ENCODE data around the gene MIS12. TPM values are rescaled to one million over a fixed set of nuclear protein-coding genes. Genes with fewer than 3 reads are reported as not detected.

MIS12 gene
- total and polyA plus RNA-seq, 8 donors = 4.9 to 12.0 (median 8.5) TPM

DNA sequence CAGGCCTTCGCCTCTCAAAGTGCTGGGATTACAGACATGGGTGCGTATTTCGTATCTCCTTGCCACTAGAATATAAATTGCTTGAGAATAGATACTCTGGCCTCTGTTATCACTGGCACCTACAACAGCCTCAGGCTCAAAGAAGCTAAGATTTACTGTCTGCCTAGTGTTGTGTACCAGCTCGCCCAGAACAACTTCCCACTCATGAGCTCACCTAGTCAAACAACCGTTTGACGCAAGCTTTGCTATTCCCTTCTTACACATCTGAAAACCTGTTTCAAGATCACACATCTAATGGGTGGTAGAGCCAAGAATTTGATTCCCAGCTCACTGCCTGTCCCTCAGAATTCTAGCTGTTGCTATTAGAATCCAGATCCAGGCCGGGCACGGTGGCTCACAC lies 24.4 kb downstream of the MIS12 start:
- Histone ChIP-seq H3K9me3 (no peaks in the 10 kb centered on the region), H3K4me3 (no peak overlapping the region), H3K27me3 (no peaks in the 10 kb centered on the region), H3K27ac (no peak overlapping the region), H3K4me1 (no peaks in the 10 kb centered on the region), H3K36me3 (no peaks in the 10 kb centered on the region)
- TF ChIP-seq, protein P1, sequence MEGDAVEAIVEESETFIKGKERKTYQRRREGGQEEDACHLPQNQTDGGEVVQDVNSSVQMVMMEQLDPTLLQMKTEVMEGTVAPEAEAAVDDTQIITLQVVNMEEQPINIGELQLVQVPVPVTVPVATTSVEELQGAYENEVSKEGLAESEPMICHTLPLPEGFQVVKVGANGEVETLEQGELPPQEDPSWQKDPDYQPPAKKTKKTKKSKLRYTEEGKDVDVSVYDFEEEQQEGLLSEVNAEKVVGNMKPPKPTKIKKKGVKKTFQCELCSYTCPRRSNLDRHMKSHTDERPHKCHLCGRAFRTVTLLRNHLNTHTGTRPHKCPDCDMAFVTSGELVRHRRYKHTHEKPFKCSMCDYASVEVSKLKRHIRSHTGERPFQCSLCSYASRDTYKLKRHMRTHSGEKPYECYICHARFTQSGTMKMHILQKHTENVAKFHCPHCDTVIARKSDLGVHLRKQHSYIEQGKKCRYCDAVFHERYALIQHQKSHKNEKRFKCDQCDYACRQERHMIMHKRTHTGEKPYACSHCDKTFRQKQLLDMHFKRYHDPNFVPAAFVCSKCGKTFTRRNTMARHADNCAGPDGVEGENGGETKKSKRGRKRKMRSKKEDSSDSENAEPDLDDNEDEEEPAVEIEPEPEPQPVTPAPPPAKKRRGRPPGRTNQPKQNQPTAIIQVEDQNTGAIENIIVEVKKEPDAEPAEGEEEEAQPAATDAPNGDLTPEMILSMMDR (IDR thresholded peaks at IDR 0.05) = no peak
- WGBS, 2 donors = 70 to 77% methylated on average over 8 of the region's 8 CpGs
- FAIRE-seq (no peak), ATAC-seq (no peak), DNase-seq (no peak)
- intact Hi-C loops (cut with DNase I) = no loop called here

DNA sequence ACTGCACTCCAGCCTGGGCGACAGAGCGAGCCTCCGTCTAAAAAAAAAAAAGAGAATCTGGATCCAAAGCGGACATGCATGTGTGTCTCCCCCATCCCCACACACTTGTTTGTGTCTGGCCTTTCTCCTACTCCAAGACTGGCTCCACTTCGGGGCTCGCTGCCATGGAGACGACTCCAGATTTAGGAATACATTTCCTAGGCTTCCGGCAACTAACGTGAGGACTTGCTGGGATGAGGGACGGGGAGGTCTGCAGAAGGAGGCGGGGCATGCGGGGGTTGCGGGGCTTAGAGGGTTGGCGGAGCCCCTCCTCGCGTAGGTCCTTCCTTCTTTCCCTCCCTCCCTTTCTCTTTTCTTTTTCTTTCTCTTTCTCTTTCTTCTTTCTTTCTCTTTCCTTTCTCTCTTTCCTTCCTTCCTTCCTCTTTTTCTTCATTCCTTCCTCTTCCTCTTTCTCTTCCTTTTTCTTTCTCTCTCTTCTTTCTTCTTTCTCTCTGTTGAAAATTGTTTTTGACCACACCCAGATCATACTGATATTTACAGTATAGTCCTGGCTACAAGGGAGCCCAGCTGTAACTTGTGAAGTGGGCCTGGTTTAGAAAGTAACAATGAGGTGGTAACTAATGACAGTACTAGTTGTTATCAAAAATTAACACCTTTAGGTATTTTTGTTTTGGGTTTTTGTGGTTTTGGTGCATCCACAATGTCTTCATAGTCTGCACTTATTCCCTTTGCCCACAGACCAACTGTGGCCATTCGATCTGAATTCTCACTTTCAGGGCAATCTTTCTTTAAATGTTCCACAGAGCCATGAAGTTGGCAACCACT lies 25.2 kb downstream of the MIS12 start:
- WGBS, 2 donors = 52 to 54% methylated on average over 17 of the region's 17 CpGs
- TF ChIP-seq, protein P1 (IDR thresholded peaks at IDR 0.05) = no peak
- Histone ChIP-seq H3K4me3 (no peak overlapping the region), H3K9me3 (no peaks in the 10 kb centered on the region), H3K27me3 (no peaks in the 10 kb centered on the region), H3K36me3 (no peaks in the 10 kb centered on the region), H3K27ac (no peak overlapping the region), H3K4me1 (no peaks in the 10 kb centered on the region)
- ATAC-seq = no peak
- no peak for FAIRE-seq
- intact Hi-C loops (cut with DNase I) = no loop called here
- no peak for DNase-seq

DNA sequence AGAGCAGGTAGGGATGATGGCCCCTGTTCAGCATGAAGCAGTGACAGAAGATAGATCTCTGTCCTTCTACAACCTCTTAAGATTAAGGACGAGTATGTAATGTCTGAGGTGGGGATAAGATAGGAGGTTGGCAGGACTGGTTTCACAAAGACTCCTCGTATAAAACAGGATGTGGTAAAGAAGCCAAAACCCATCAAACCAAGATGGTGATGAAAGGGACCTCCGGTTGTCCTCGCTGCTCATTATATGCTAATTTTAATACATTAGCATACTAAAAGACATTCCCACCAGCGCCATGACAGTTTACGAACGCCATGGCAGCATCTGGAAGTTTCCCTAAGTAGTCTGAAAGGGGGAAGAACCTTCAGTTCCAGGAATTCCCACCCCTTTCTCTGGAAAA lies 27.3 kb downstream of the MIS12 start:
- ATAC-seq (no peak), FAIRE-seq (no peak), DNase-seq (peak in 1 of 6 donors; percentile 3)
- Histone ChIP-seq H3K27ac (no peak overlapping the region), H3K36me3 (no peaks in the 10 kb centered on the region), H3K4me1 (no peaks in the 10 kb centered on the region), H3K4me3 (no peak overlapping the region), H3K9me3 (no peaks in the 10 kb centered on the region), H3K27me3 (no peaks in the 10 kb centered on the region)
- WGBS, 2 donors = 46 to 58% methylated on average over 7 of the region's 7 CpGs
- TF ChIP-seq, protein P1 (IDR thresholded peaks at IDR 0.05) = no peak
- intact Hi-C loops (cut with DNase I) = no loop called here

DNA sequence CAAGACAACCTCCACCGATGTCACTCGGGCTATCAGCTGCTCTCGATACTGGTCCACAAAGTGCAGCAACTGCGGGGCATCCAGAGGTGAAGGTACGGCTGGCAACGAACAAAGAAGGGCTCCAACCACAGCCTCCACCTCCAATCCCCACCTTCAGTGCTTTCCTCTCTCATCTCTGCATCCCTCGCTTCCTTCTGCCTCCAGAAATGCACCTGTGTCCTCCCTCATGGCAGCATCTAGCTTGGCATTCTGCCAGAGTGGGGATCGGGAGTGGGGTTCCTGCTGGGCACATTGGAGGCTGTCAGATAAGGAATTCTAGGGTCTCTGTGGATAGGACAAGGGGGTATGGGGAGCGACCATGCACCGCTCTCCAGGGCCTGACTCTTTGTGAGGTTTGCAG lies 28.6 kb downstream of the MIS12 start:
- TF ChIP-seq, protein P1 (IDR thresholded peaks at IDR 0.05) = no peak
- H3K36me3 ChIP-seq = no peaks in the 10 kb centered on the region
- H3K4me3 ChIP-seq = no peak overlapping the region
- no peaks in the 10 kb centered on the region for H3K4me1 ChIP-seq
- DNase-seq = no peak
- ATAC-seq = no peak
- no peak overlapping the region for H3K27ac ChIP-seq
- no peaks in the 10 kb centered on the region for H3K9me3 ChIP-seq
- H3K27me3 ChIP-seq = no peaks in the 10 kb centered on the region
- WGBS, 2 donors = 78 to 85% methylated on average over 10 of the region's 10 CpGs
- intact Hi-C loops (cut with DNase I) = no loop called here
- no peak for FAIRE-seq
